Activated CD8-positive, alpha-beta T cell treated with anti-CD3 and anti-CD28 coated beads, Interleukin-2, amount 10 ng/mL, durations not matched to agents 7 days and 5 days (primary cell): ENCODE results near the gene BRD7. TPM values are rescaled to one million over a fixed set of nuclear protein-coding genes. Genes with fewer than 3 reads are reported as not detected.

ENCODE experiments used
- ATAC-seq: fragments of 150-1000 bp; cut with Tn5 transposase; one replicate; pipeline ENCODE4 v1.10.0; 2021; ENCODE audit warnings: moderate library complexity
- CTCF ChIA-PET: fragments of 350-600 bp; sonication (Branson Sonifier 250); formaldehyde crosslinking; loops from one replicate; lab custom pipeline; 2021; ENCODE audit warnings: antibody characterized with exemption; lab: Charles Lee
- POLR2A ChIA-PET: fragments of 350-600 bp; sonication (Branson Sonifier 250); formaldehyde crosslinking; loops from one replicate; lab custom pipeline; 2021; ENCODE audit warnings: antibody characterized with exemption; lab: Charles Lee
- DNase-seq: peaks from one replicate; pipeline ENCODE4 v3.0.0-alpha.2; 2020
- H3K27ac Mint-ChIP-seq: one replicate; pipeline ENCODE4 v1.8.0; 2021; ENCODE audit warnings: mild to moderate bottlenecking, mixed read lengths
- H3K27me3 Mint-ChIP-seq: one replicate; pipeline ENCODE4 v1.8.0; 2021; ENCODE audit warnings: low read depth, mixed read lengths
- H3K36me3 Mint-ChIP-seq: one replicate; pipeline ENCODE4 v1.8.0; 2021; ENCODE audit warnings: low read depth, mixed read lengths
- H3K4me1 Mint-ChIP-seq: one replicate; pipeline ENCODE4 v1.8.0; 2021; ENCODE audit warnings: low read depth, mixed read lengths
- H3K4me3 Mint-ChIP-seq: one replicate; pipeline ENCODE4 v1.8.0; 2021; ENCODE audit warnings: mild to moderate bottlenecking, mixed read lengths
- H3K9me3 Mint-ChIP-seq: one replicate; pipeline ENCODE4 v1.8.0; 2022; ENCODE audit warnings: mixed read lengths; ENCODE audit not compliant: insufficient read depth
- total RNA-seq, 2 experiments: library from RNA; stranded (reverse); gene quantifications; one replicate each; pipeline ENCODE4 v1.2.3, GENCODE V29; 2021

BRD7 gene
- total RNA-seq, 2 experiments from 2014 or later = 88.9 to 90.4 TPM

DNA sequence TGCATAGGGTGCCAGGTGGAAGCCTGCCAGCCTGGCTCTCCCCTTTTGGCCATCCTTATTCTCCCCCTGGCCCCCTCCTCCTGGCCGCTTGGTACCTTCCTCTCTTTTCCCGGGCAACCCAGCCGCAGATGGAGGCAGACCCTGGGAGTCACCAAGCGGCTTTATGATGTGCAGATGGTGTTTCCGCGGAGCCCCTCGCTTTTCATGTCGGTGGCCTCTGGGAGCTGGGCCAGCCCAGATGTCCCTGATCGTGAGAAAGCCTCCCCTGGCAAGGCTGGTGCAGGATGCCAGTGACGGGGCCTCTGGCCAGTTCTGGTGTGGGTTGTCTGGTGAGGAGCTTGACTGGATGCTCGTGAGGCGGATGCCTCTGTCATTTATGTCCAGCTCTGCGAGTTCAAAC lies 18.0 kb upstream of the BRD7 start:
- Mint-ChIP-seq H3K4me1 (peaks cover 2% of the 10 kb centered on the region), H3K4me3 (no peak overlapping the region), H3K27ac (no peak overlapping the region), H3K36me3 (no peaks in the 10 kb centered on the region), H3K9me3 (no peaks in the 10 kb centered on the region), H3K27me3 (peaks cover 5% of the 10 kb centered on the region)
- DNase-seq (no peak), ATAC-seq (no peak)
- ChIA-PET CTCF (interaction anchor here (1.0 kb wide), 1 partner anchor 60 kb away, joined by 3 read pairs; no protein-coding TSS in a partner anchor), POLR2A (no interaction called here)

DNA sequence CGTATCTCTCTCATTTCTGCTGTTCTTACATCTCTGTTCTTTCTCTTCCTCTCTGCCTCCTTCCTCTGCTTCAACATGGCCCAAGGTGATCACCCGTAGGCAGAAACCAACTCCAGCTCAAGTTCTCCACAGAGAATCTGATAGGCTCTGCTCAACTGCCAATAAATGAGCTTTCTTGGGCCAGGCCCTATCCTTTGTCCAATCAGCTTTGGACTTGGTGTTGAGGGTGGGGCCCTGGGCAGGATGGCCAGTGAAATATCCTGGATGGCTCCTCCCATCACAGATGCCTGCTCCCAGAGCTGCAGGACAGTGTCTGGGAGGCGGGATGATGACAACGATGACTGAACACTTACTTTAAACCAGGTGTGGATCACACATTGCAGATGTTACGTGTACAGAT lies 17.4 kb upstream of the BRD7 start:
- no peak for ATAC-seq
- no peaks in the 10 kb centered on the region for H3K36me3 Mint-ChIP-seq
- H3K4me3 Mint-ChIP-seq = no peak overlapping the region
- no peaks in the 10 kb centered on the region for H3K9me3 Mint-ChIP-seq
- H3K27me3 Mint-ChIP-seq = peaks cover 5% of the 10 kb centered on the region
- H3K27ac Mint-ChIP-seq = no peak overlapping the region
- peaks cover 2% of the 10 kb centered on the region for H3K4me1 Mint-ChIP-seq
- ChIA-PET POLR2A (no interaction called here), CTCF (interaction anchor here (1.0 kb wide), 1 partner anchor 59 kb away, joined by 3 read pairs; no protein-coding TSS in a partner anchor)
- DNase-seq = no peak

DNA sequence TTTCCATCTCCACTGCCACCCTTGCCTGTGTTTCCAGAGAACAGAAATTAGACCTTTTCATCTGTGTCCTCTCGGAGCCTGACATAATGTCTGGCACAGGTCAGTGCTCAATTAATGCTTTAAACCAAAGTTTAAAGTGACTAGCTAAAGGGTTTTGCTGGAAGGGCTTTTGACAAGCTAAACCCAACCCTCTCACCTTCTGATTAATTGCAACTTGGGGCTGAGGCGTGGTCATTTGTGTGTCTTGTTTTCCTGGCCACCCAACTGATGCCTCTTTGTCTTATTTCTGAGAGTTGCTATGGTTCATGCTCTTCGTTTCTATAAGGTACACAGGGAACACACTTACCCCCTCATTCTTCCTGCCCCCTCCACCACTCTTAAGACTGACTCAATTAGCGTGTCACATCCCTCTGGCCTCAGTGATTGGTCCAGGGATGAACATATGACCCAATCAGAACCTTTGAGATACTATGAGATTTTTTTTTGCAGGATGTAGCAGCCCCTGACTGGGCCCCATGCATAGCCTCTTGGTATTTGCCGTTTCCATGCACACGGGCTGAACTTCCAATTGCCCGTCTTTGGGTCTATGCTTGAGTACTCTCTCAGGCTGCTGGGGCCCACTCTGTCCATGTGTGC lies 15.8 kb upstream of the BRD7 start:
- DNase-seq = no peak
- no peak overlapping the region for H3K27ac Mint-ChIP-seq
- peaks cover 5% of the 10 kb centered on the region for H3K27me3 Mint-ChIP-seq
- ATAC-seq = no peak
- ChIA-PET CTCF (interaction anchor here (1.5 kb wide), 1 partner anchor 10 kb away, joined by 3 read pairs; no protein-coding TSS in a partner anchor), POLR2A (no interaction called here)
- H3K4me3 Mint-ChIP-seq = no peak overlapping the region
- H3K36me3 Mint-ChIP-seq = no peaks in the 10 kb centered on the region
- no peaks in the 10 kb centered on the region for H3K9me3 Mint-ChIP-seq
- peaks cover 2% of the 10 kb centered on the region for H3K4me1 Mint-ChIP-seq

DNA sequence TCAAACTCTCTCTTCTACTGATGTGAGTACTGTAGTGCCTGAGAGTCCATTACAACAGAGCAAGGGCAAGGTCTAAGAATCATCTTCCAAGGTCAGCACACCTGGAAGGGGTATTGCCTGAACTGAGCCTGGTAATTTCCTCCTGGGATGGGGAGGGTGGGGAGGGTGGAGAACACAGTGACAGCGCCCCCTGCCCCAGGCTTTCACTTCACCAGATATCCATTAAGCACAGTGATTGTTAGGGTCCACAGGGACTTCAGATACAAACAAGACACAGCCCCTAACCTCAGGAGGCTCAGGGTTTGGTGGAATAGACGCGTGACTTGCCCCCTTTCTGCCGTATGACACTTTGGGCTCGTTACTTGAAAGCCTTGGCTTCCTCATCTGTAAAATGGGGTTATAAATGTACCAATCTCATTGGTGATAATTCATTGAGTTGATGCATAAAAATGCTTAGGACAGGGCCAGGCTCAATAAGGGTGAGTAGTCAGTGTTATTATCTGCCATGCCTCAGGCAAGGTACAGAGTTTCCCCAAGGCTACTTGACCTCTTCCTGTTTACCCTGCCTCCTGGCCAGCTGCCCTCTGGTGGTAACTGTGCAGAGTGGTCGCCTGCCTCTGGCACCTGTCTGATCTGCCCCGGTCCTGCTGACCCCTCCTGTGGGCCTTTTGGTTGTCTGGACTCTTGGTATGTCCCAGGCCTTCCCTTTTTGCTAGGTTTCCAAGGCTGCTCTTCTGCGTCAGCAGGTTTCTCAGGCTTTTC lies 13.1 kb upstream of the BRD7 start:
- ATAC-seq = no peak
- POLR2A ChIA-PET = no interaction called here
- no peaks in the 10 kb centered on the region for H3K36me3 Mint-ChIP-seq

DNA sequence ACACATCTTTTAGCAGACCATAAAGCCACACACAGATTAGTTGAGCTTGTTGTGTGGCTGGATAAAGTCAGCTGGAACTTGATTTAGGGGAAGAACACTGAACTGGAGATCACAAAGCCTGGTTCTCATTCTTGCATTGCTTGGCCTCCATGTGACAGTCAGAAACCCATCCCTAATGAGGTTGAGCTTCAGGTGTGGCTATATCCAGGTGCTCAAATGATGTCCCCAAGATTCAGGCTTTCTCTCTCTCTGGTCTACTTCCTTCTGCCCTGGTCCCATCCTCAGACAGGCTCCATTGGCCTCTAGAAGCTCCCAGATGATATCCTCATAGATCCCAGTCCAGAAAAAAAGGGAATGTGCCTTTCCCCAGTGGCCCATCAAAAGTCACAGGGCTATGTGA lies 9.6 kb upstream of the BRD7 start:
- Mint-ChIP-seq H3K4me3 (no peak overlapping the region), H3K4me1 (peaks cover 2% of the 10 kb centered on the region), H3K27ac (no peak overlapping the region), H3K27me3 (peaks cover 2% of the 10 kb centered on the region), H3K9me3 (no peaks in the 10 kb centered on the region), H3K36me3 (no peaks in the 10 kb centered on the region)
- ATAC-seq (no peak), DNase-seq (no peak)
- CTCF ChIA-PET = interaction anchor here (0.9 to 2.9 kb wide), 4 partner anchors 9 to 428 kb away, joined by 3 to 12 read pairs (median 4); partner anchors contain the start of gene BRD7
- POLR2A ChIA-PET = no interaction called here

More for the DNA sequence above, 13.1 kb upstream of the BRD7 start:
- CTCF ChIA-PET = interaction anchor here (1.5 kb wide), 1 partner anchor 12 kb away, joined by 4 read pairs; no protein-coding TSS in a partner anchor
- no peak for DNase-seq
- Mint-ChIP-seq H3K27me3 (peaks cover 2% of the 10 kb centered on the region), H3K27ac (no peak overlapping the region), H3K9me3 (no peaks in the 10 kb centered on the region), H3K4me1 (peaks cover 2% of the 10 kb centered on the region), H3K4me3 (no peak overlapping the region)

DNA sequence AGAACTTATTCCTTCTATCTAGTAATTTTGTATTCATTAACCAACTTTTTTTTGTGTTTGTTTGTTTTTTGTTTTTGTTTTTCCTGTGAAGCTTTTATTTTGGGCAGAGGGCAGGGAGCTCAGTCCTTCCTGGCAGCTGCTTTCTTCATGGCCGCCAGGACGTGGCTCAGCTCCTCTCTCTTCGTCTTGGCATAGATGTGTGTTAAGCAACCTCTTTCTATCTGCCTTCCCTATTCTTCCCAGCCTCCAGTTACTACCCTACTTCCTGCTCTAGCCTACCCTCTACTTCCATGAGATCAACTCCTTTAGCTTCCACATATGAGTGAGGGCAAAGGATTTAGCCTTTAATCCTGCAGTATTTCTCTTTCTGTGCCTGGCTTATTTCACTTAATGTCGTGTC lies 8.2 kb upstream of the BRD7 start:
- H3K4me1 Mint-ChIP-seq = no peaks in the 10 kb centered on the region
- H3K36me3 Mint-ChIP-seq = no peaks in the 10 kb centered on the region
- H3K27ac Mint-ChIP-seq = no peak overlapping the region
- ChIA-PET POLR2A (no interaction called here), CTCF (interaction anchor here (1.1 to 4.0 kb wide), 3 partner anchors 88 to 429 kb away, joined by 3 to 26 read pairs (median 12); no protein-coding TSS in a partner anchor)
- no peak for DNase-seq
- H3K9me3 Mint-ChIP-seq = no peaks in the 10 kb centered on the region
- H3K27me3 Mint-ChIP-seq = peaks cover 4% of the 10 kb centered on the region
- no peak for ATAC-seq
- no peak overlapping the region for H3K4me3 Mint-ChIP-seq

DNA sequence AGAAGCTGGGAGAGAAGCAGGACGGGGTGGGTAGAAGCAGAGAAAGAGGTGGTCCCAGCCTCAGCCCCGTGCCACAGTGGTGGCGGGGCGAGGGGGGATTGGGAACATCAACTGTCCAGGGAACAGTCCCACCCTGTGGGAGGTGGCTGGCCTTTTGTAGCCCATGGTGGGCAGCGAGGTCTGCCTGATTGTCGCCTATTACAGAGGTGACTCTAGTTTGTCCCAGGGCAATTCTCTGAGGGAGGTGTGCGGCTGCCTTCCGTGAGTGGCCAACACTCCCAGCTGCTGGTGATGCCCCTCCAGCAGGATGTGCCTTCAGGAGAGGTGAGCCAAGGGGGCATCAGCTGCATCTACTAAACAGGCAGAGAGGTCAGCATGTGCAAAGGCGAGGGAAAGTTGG lies 5.0 kb upstream of the BRD7 start:
- CTCF ChIA-PET = interaction anchor here (1.6 to 4.0 kb wide), 3 partner anchors 18 to 433 kb away, joined by 4 to 26 read pairs (median 14); no protein-coding TSS in a partner anchor
- Mint-ChIP-seq H3K27me3 (peaks cover 4% of the 10 kb centered on the region), H3K4me1 (peaks cover 6% of the 10 kb centered on the region), H3K27ac (no peak overlapping the region), H3K36me3 (no peaks in the 10 kb centered on the region), H3K4me3 (no peak overlapping the region), H3K9me3 (no peaks in the 10 kb centered on the region)
- ATAC-seq (no peak), DNase-seq (no peak)
- POLR2A ChIA-PET = no interaction called here

DNA sequence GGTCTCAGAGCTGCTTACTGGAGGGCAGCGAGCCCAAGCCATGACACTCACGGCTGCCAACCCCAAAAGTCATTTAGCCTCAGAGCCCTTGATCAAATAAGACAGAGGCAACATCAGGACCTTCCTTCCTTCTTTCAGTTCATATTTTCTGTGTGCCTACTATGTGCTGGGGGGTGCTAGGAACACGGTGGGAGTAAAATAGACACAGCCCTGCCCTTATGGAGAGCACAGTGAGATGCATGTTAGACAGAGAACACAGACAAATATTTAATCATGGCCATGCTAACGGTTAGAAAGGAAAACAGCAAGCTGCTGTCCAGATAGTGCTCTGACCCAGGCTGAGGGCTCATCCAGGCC lies 4.5 kb upstream of the BRD7 start:
- POLR2A ChIA-PET = no interaction called here
- H3K27ac Mint-ChIP-seq = no peak overlapping the region

DNA sequence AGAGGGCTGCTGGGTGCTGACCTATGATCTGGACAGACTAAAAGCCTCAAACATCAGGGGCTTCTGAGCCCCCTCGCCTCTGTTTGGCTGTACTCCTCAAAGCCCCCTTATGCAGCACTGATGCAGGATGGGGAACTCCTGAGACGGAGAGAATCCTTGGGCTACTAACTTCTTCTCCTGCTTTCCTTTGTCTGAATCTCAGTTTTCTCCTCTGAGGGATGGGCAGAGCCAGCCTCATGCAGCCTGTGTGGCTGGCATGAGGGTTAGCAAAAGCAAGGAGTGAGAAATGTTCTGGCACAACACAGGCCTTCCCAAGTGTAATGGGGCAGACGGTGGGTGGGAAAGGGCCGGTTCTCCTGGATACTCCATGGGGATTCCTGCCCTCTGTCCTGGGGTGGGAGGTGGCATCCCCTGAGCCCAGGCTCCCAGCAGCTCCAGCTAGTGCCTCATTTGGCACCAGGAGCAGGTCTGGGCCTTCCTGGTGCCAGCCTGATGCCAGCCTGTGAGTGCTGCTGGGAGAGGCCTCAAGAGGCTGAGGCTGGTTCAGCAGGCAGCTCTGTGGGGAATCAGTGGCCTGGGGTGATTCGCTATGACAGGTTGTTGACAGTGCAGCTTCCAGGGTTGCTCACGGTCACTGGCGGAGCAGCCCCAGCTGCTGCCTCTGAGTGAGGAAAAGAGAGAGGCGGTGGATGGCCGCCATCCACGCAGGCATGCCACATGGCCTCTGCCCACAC lies 4.0 kb upstream of the BRD7 start:
- Mint-ChIP-seq H3K27ac (no peak overlapping the region), H3K4me3 (no peak overlapping the region), H3K27me3 (peaks cover 4% of the 10 kb centered on the region), H3K36me3 (peaks cover 3% of the 10 kb centered on the region), H3K9me3 (no peaks in the 10 kb centered on the region), H3K4me1 (peaks cover 10% of the 10 kb centered on the region)
- CTCF ChIA-PET = interaction anchor here (1.5 to 4.3 kb wide), 3 partner anchors 17 to 433 kb away, joined by 4 to 44 read pairs (median 7); no protein-coding TSS in a partner anchor
- ATAC-seq = no peak
- DNase-seq = no peak
- POLR2A ChIA-PET = no interaction called here

More for the DNA sequence above, 4.5 kb upstream of the BRD7 start:
- Mint-ChIP-seq H3K27me3 (peaks cover 4% of the 10 kb centered on the region), H3K4me3 (no peak overlapping the region), H3K4me1 (peaks cover 6% of the 10 kb centered on the region), H3K9me3 (no peaks in the 10 kb centered on the region), H3K36me3 (no peaks in the 10 kb centered on the region)
- no peak for ATAC-seq
- DNase-seq = no peak
- CTCF ChIA-PET = interaction anchor here (1.6 to 4.0 kb wide), 3 partner anchors 17 to 433 kb away, joined by 4 to 26 read pairs (median 14); no protein-coding TSS in a partner anchor

DNA sequence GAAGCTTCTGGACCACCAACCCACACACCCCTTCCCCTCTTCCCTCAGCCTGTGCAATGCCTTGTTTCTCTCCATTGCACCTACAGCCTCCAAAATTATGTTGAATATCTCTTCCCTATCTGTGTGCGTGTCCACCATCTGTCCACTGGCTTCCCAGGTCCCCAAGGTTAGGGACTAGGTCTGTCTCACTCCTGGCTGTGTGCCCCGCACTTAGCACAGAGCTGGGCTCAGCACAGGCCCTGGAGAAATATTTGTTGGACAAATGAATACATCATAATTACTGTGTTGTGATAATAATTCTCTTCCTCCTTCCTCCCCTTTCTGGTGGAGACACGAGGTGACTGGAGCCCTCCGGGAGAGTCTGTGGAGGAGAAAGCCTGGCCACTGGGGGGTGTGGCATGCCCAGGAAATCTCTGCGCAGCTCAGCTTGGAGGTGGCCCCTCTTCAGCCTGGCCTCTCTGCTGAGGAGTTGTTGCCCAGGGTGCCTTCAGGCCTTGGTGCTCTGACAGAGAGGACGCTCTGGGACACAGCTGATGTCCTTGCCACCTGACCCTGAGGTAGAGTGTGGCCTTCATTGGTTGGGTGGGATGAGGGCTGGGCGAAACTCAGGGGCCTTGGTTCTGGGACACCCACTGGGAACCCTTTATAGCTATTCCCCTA lies 3.3 kb upstream of the BRD7 start:
- Mint-ChIP-seq H3K9me3 (no peaks in the 10 kb centered on the region), H3K4me3 (no peak overlapping the region), H3K27me3 (peaks cover 4% of the 10 kb centered on the region), H3K27ac (no peak overlapping the region), H3K4me1 (peaks cover 16% of the 10 kb centered on the region), H3K36me3 (peaks cover 8% of the 10 kb centered on the region)
- ChIA-PET POLR2A (no interaction called here), CTCF (interaction anchor here (0.9 to 4.3 kb wide), 4 partner anchors 294 to 434 kb away, joined by 3 to 44 read pairs (median 6); no protein-coding TSS in a partner anchor)
- DNase-seq = no peak
- no peak for ATAC-seq
